WI38 (cell line): ENCODE measurements around the gene MRPL41.

ENCODE experiments used
- H3K4me3 ChIP-seq: 2 replicates; pipeline ENCODE4 v1.5.1; 2011; ENCODE audit warnings: low read depth, mild to moderate bottlenecking, control low read depth, low read length
- TF ChIP-seq, protein P1 (sequence below): IDR thresholded peaks from 2 replicates; pipeline ENCODE4 v1.5.1; 2012; ENCODE audit warnings: low read depth, mild to moderate bottlenecking, control low read depth, low read length

Gene MRPL41

DNA sequence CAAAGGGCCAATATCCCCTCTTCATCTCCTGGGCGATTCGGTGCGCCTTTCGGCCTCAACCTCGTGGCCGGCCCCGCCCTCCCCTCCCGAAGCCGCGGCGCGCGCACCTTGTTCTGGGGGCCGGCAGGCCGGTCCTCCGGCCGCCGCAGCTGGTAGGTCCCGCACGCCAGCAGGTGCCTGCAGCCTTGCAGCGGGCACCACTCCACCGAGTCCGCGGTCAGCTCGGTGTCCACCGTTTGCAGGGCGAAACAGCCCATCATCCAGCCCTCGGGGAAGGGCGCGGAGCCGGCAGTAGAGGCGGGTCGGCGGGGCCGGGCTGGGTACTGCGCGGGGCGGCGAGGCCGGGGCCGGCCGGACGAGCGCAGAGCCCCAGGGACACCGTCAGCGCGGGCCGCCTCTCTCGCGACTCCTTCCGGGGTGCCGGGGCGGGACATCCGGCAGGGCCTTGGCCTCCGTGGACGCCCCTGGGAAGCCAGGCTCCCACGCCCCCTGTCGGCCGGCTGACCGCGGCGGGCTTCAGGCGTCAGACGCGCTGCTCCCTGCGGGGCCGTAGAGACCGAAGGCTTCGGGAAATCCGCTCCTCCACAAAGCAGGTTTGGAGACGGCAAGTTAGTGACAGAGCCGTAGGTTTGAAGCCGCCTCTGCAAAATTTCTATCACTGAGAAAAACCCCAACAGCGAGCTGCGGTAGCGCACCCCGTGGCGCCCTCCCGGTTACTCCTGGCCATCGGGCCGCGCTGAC is 27.0 kb downstream of the MRPL41 start, which contains the start of gene DPH7:
Gene DPH7, minus strand, starts transcription at position 408 of the 741 bp plus-strand sequence. Its CDS starts 148 bp downstream, at position 260.
- TF ChIP-seq, protein P1, sequence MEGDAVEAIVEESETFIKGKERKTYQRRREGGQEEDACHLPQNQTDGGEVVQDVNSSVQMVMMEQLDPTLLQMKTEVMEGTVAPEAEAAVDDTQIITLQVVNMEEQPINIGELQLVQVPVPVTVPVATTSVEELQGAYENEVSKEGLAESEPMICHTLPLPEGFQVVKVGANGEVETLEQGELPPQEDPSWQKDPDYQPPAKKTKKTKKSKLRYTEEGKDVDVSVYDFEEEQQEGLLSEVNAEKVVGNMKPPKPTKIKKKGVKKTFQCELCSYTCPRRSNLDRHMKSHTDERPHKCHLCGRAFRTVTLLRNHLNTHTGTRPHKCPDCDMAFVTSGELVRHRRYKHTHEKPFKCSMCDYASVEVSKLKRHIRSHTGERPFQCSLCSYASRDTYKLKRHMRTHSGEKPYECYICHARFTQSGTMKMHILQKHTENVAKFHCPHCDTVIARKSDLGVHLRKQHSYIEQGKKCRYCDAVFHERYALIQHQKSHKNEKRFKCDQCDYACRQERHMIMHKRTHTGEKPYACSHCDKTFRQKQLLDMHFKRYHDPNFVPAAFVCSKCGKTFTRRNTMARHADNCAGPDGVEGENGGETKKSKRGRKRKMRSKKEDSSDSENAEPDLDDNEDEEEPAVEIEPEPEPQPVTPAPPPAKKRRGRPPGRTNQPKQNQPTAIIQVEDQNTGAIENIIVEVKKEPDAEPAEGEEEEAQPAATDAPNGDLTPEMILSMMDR = peak; percentile 81
- peak within 1 kb of the TSS; percentile 71 for H3K4me3 ChIP-seq

DNA sequence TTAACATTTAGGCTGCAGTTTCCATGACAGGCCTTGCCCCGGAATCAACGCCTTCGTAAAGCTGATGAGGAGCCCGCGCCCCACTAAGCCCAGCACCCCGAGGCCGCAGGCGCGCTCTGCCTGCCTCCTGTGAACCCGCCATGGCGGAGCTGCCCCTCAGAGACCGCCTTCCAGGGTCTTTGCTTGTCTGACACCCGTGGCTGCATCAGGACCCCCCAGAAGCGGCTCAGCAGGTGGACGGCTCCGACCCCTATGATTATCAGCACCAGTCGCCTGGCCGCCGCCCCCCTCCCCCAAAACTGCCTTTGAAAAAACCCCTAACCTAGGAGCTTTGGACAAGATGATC is 27.6 kb downstream of the MRPL41 start:
- peak overlapping the region; percentile 71 for H3K4me3 ChIP-seq
- TF ChIP-seq, protein P1 = no peak

DNA sequence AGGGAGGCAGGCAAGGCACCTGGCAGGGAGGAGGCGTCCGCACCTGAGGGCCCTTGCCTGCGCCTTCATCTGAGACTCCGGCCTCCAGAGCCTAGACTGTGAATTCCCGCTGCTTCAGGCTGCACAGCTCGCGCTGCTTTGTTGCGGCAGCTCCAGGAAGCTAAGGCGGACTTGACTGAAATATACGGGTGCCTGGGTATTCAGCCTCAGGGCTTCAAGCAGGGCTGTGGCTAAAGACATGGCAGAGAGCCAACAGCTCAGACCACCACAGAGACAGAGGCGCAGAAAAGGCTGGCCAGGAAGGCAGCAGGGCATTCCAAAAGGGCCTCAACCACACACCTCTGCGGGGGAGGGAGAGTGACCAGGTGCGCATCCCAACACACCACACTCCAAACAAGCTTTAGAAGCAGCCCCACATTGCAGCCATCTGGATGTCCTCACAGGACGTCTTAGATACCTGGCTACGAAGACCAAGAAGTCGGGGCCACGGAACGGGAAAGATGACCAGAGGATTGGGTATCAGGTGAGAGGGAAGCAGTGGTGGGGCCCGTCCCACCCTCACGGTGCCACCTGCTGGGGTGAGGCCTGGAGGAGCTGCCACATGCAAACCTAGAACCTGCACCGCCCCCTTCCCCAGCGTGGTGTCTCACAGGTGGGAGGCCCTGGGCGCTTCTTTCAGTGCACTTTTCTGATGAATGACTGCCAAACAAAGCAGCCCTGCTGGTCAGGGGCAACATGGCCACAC is 28.7 kb downstream of the MRPL41 start:
- H3K4me3 ChIP-seq = no peak overlapping the region
- TF ChIP-seq, protein P1 = no peak

DNA sequence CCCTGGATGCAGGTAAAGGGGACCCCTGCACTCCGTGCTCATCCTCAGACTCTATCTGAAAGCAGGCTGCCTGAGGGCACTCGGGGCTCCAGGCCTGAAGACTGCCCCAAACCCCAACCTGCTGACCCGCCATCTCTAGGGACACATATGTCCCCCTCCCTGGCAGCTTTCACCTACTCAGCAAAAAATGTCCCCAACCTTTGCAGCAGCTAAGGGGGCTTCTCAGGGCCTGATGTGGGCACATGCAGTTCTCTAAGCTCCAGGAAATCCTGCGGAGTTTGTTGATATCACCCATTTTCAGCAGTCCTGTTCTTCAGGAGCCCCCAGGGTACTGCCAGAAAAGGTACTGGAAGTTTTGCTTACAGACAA is 29.3 kb downstream of the MRPL41 start:
- TF ChIP-seq, protein P1 = no peak
- H3K4me3 ChIP-seq = no peak overlapping the region

DNA sequence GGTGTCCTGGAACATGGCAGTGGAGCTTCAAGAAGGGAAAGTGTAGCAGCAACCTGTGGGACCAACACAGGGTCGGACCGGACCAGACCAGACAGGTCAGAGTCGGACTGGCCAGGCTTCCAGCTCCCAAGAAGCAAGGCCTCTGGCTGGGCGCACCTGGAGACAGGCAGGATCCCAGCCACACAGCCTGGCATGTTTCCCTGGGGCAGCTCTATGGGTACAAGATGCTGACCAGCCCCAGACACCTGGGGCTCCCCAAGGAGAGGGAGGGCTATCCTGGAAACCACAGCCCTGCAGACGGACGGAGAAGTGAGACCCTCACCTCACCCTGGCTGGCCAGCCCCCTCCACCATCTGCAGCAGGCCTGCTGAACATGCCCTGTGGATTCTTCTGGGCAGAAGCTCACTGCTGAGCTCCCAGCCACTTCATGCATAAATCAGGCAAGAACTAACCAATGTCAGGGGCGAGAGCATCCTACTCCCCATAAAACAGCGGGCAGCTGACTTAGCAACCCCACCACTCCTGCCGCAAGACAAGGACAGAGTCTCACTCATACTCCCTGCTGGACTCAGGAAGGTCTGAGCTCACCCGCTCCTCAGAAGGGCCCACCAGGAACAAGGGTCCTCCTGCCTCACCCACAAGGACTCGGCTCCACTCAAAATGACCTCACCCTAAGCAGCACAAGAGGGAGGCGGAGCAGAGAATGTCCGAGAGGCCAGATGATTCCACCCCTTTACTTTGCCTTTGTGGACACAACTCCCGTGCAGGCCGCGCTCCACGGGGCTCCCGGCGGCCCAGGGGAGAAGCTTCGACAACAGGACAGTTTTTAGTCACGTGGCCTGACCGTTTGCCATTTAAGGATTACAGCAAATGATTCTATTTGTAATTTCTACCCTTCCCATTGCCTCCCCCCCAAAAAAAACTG is 29.9 kb downstream of the MRPL41 start:
- H3K4me3 ChIP-seq = no peak overlapping the region
- TF ChIP-seq, protein P1 = no peak

DNA sequence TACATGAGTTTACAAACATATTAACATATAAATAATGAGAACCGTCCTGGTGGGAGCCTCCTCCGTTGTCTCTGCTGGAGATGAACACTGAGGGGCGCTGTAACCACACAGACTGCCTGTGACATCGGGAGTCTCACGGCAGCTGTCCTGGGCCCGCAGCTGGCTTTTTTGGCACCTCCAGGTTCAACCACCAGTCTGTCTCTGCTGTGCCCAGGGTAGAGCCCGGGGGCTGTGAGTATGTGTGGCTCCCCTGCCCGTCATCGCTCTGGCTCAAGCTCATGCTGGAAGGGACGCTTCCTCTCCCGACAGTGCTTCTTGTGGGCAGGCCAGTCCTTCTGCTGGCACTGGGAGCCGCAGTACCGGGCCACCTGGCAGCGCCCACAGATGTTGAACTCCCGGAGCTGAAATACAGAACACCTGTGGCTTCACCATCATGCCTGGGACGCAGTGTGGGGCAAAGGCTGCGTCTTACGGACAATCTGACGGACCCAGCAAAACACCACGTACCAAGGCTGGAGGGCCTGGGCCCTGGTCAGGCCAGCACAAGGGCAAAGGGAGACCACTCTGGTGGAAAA is 30.7 kb downstream of the MRPL41 start:
- H3K4me3 ChIP-seq = no peak overlapping the region
- TF ChIP-seq, protein P1 = no peak
